Esophagus squamous epithelium (tissue), 4 donors: ENCODE measurements around the gene PHF21B.
"Not testable (repeated sequence)": the region's sequence is repeated elsewhere in the genome, so short reads cannot be mapped to it uniquely, and the experiment has no call there.

Experiments
- POLR2A ChIP-seq, 4 donors: fragments of 450-650 bp; IDR thresholded peaks; one replicate each; pipeline ENCODE4 v1.6.1; 2017; ENCODE audit warnings: antibody characterized with exemption in 4 of 4, mild to moderate bottlenecking in 4 of 4, moderate library complexity in 3 of 4
- TF ChIP-seq, protein P1 (sequence below), 6 experiments: fragments of 450-650 bp in 4 of 6; fragments of 200-600 bp in 2 of 6; sonication (generic) in 2 of 6; IDR thresholded peaks; one replicate each; pipeline ENCODE4 v1.5.1; 2016 to 2019; ENCODE audit warnings: antibody characterized with exemption in 6 of 6, mild to moderate bottlenecking in 4 of 6, moderate library complexity in 4 of 6

GRCh38 chr22:44854641-44855040 is 155.2 kb downstream of the PHF21B start:
- TF ChIP-seq, protein P1, sequence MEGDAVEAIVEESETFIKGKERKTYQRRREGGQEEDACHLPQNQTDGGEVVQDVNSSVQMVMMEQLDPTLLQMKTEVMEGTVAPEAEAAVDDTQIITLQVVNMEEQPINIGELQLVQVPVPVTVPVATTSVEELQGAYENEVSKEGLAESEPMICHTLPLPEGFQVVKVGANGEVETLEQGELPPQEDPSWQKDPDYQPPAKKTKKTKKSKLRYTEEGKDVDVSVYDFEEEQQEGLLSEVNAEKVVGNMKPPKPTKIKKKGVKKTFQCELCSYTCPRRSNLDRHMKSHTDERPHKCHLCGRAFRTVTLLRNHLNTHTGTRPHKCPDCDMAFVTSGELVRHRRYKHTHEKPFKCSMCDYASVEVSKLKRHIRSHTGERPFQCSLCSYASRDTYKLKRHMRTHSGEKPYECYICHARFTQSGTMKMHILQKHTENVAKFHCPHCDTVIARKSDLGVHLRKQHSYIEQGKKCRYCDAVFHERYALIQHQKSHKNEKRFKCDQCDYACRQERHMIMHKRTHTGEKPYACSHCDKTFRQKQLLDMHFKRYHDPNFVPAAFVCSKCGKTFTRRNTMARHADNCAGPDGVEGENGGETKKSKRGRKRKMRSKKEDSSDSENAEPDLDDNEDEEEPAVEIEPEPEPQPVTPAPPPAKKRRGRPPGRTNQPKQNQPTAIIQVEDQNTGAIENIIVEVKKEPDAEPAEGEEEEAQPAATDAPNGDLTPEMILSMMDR (IDR thresholded peaks at IDR 0.05), result not testable (repeated sequence)
- not testable (repeated sequence) for TF ChIP-seq POLR2A (IDR thresholded peaks at IDR 0.05)
